Tibial nerve (tissue), 4 donors: ENCODE results near the gene MED13L.

Source experiments
- EP300 ChIP-seq, 2 donors: sonication (generic); formaldehyde crosslinking; IDR thresholded peaks; one replicate each; pipeline ENCODE4 v1.6.1; 2017; ENCODE audit warnings: antibody characterized with exemption in 2 of 2, mild to moderate bottlenecking in 1 of 2
- POLR2A ChIP-seq, 2 donors: fragments of 450-650 bp; IDR thresholded peaks; one replicate each; pipeline ENCODE4 v1.6.1; 2017; ENCODE audit warnings: antibody characterized with exemption in 2 of 2, mild to moderate bottlenecking in 2 of 2, moderate library complexity in 2 of 2
- TF ChIP-seq, protein P1 (sequence below), 5 experiments: fragments of 200-600 bp in 3 of 5; fragments of 450-650 bp in 2 of 5; sonication (generic) in 3 of 5; IDR thresholded peaks; one replicate each; pipeline ENCODE4 v1.5.1; 2016 to 2019; ENCODE audit warnings: antibody characterized with exemption in 5 of 5, mild to moderate bottlenecking in 3 of 5, moderate library complexity in 2 of 5

- TF ChIP-seq, protein P1, sequence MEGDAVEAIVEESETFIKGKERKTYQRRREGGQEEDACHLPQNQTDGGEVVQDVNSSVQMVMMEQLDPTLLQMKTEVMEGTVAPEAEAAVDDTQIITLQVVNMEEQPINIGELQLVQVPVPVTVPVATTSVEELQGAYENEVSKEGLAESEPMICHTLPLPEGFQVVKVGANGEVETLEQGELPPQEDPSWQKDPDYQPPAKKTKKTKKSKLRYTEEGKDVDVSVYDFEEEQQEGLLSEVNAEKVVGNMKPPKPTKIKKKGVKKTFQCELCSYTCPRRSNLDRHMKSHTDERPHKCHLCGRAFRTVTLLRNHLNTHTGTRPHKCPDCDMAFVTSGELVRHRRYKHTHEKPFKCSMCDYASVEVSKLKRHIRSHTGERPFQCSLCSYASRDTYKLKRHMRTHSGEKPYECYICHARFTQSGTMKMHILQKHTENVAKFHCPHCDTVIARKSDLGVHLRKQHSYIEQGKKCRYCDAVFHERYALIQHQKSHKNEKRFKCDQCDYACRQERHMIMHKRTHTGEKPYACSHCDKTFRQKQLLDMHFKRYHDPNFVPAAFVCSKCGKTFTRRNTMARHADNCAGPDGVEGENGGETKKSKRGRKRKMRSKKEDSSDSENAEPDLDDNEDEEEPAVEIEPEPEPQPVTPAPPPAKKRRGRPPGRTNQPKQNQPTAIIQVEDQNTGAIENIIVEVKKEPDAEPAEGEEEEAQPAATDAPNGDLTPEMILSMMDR (IDR thresholded peaks at IDR 0.05) = no peak
- no peak for TF ChIP-seq POLR2A (IDR thresholded peaks at IDR 0.05)
- no peak for TF ChIP-seq EP300 (IDR thresholded peaks at IDR 0.05)
Observed at GRCh38 chr12:116166306-116166705, 111.2 kb downstream of the MED13L start.
